AG09319 (cell line): Measurements from ENCODE around the gene GXYLT1.

Experiments
- DNase-seq: peaks from one replicate; pipeline ENCODE4 v3.0.0-alpha.2; 2010; ENCODE audit warnings: low read depth; ENCODE audit errors: extremely low read depth
- CTCF ChIP-seq: IDR thresholded peaks from 2 replicates; pipeline ENCODE4 v1.5.1; 2011; ENCODE audit warnings: low read depth, mild to moderate bottlenecking, inconsistent platforms, low read length, moderate library complexity

GXYLT1 gene

GRCh38 chr12:42128888-42129287 lies 15.8 kb downstream of the GXYLT1 start:
- TF ChIP-seq CTCF: no peak
- DNase-seq: no peak

- TF ChIP-seq CTCF: no peak
- no peak for DNase-seq
Measured at GRCh38 chr12:42128327-42128726, 16.3 kb downstream of the GXYLT1 start.

- no peak for DNase-seq
- TF ChIP-seq CTCF: no peak
Measured at GRCh38 chr12:42126963-42127362, 17.7 kb downstream of the GXYLT1 start.

- DNase-seq: no peak
- TF ChIP-seq CTCF: no peak
Measured at GRCh38 chr12:42125388-42125767, 19.3 kb downstream of the GXYLT1 start.

GRCh38 chr12:42124764-42125387 lies 19.8 kb downstream of the GXYLT1 start:
- TF ChIP-seq CTCF: no peak
- no peak for DNase-seq

GRCh38 chr12:42119085-42119633 lies 25.5 kb downstream of the GXYLT1 start:
- no peak for TF ChIP-seq CTCF
- DNase-seq: peak; percentile 62

GRCh38 chr12:42118136-42118879 lies 26.4 kb downstream of the GXYLT1 start:
- TF ChIP-seq CTCF: no peak
- DNase-seq: no peak
